ENCODE measurements around the gene UBR4. TPM values are rescaled to one million over a fixed set of nuclear protein-coding genes. Genes with fewer than 3 reads are reported as not detected.

The UBR4 gene
- polyA plus RNA-seq, 3 donors, result 44.3 to 93.8 (median 49.4) TPM

DNA sequence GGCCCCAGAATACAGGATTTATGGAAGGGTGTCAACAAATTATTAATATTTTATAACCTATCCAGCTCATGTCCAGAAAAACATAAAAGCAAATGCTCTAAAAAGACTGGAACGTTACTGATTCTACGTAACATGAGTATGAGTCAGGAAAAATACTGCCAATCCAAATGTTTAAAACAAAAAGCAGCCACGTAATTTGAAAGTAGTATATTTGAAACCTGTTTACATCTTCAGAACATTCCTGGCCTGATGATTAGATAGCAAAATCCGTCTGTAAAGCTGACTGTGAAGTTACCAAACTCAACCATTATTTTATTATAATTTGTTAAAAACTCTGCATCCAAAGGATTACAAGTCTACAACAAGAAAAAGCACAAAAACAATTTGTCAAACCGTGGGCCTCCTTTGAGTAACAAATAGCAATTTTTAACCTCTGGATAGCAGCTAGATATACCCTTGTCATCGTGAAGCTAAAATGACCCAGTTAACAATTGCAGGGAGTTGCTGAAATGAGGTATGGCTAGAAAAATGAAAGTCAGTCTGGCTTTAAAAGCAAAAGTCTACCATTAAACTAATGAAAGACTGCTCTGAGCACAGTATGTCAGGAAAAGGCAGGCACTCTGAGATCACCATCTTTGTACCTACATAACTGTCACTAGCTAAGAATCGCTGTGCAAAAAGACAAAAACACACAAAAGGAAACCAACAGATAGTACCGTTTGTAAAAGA lies 1.2 kb downstream of the UBR4 start:
- H3K4me1 Mint-ChIP-seq, result peaks cover 59% of the 10 kb centered on the region
- H3K4me3 Mint-ChIP-seq, result peak overlapping the region; percentile 93 to 99
- peaks cover 11 to 18% of the 10 kb centered on the region in 2 donors for H3K36me3 Mint-ChIP-seq
- peak overlapping the region; percentile 94 to 99 for H3K27ac ChIP-seq (ENCODE audit: low read depth in 1 of 2, low read length in 2 of 2)
- peak overlapping the region; percentile 91 for H3K4me2 ChIP-seq (replicated peaks; ENCODE audit: extremely low read depth, low read length, poor library complexity, severe bottlenecking)
- peaks cover 4 to 8% of the 10 kb centered on the region in 2 donors for H3K36me3 ChIP-seq (replicated peaks in 1 of 2; ENCODE audit: control insufficient read depth in 1 of 2, insufficient read depth in 2 of 2, low read length in 2 of 2)
- intact Hi-C loops (cut with micrococcal nuclease), result loop anchor here in 1 of 2 donors (5.0 to 10.0 kb wide), 2 partner anchors 103 to 304 kb away; partner anchors contain the start of genes AKR7A2, ALDH4A1 and SLC66A1
- no peaks in the 10 kb centered on the region for H3K9me3 Mint-ChIP-seq
- H3K4me1 ChIP-seq (ENCODE audit: control insufficient read depth in 1 of 2, insufficient read depth in 2 of 2, low read length in 2 of 2), result peaks cover 34 to 53% of the 10 kb centered on the region in 2 donors
- H3K9me3 ChIP-seq (replicated peaks in 1 of 2; ENCODE audit: control insufficient read depth in 1 of 2, insufficient read depth in 1 of 2, low read length in 2 of 2), result no peaks in the 10 kb centered on the region
- 20% methylated on average over 2 of the region's 8 CpGs for WGBS (ENCODE audit: insufficient coverage)
- peak overlapping the region; percentile 83 to 98 (median 96) for H3K4me3 ChIP-seq (replicated peaks in 1 of 3; ENCODE audit: low read depth in 2 of 3, low read length in 3 of 3)
- DNase-seq, result no peak
- H3K27me3 ChIP-seq (ENCODE audit: control insufficient read depth in 2 of 2, insufficient read depth in 2 of 2, low read length in 2 of 2), result no peaks in the 10 kb centered on the region
- H3K9ac ChIP-seq (ENCODE audit: insufficient read depth, low read length, poor library complexity, severe bottlenecking), result peak overlapping the region; percentile 98
- H4K20me1 ChIP-seq (ENCODE audit: insufficient read depth, low read length), result peaks cover 48% of the 10 kb centered on the region
- peak overlapping the region; percentile 91 to 100 (median 99) for H3K27ac Mint-ChIP-seq
- no peak overlapping the region for H2AFZ ChIP-seq (ENCODE audit: insufficient read depth, low read depth, low read length, poor library complexity, severe bottlenecking)
- peaks cover 99% of the 10 kb centered on the region for H3K79me2 ChIP-seq (ENCODE audit: insufficient read depth, low read length)
- TF ChIP-seq, protein P1, sequence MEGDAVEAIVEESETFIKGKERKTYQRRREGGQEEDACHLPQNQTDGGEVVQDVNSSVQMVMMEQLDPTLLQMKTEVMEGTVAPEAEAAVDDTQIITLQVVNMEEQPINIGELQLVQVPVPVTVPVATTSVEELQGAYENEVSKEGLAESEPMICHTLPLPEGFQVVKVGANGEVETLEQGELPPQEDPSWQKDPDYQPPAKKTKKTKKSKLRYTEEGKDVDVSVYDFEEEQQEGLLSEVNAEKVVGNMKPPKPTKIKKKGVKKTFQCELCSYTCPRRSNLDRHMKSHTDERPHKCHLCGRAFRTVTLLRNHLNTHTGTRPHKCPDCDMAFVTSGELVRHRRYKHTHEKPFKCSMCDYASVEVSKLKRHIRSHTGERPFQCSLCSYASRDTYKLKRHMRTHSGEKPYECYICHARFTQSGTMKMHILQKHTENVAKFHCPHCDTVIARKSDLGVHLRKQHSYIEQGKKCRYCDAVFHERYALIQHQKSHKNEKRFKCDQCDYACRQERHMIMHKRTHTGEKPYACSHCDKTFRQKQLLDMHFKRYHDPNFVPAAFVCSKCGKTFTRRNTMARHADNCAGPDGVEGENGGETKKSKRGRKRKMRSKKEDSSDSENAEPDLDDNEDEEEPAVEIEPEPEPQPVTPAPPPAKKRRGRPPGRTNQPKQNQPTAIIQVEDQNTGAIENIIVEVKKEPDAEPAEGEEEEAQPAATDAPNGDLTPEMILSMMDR (IDR thresholded peaks at IDR 0.05), result no peak
- peaks cover 0 to 1% (median 0%) of the 10 kb centered on the region in 3 donors for H3K27me3 Mint-ChIP-seq (ENCODE audit: low read depth in 3 of 3)

DNA sequence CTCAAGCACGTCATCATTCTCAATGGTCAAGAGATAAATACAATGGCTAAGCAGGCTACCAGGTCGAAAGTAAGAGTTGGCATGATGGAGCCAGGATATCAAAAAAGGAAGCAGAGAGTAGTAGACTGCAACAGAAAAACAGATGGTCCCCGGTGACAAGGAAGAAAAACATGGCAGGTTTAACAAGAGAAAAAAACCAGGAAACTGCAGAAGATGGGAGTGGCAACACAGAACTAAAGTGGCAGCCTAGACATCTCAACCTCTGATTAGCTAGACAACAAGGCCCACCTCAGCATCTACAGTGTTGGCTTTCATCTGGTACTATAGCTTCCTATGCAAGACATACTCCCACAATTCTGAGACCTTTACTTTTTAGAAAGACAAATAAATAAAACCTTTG lies 3.1 kb downstream of the UBR4 start:
- 29% methylated on average over 3 of the region's 3 CpGs for WGBS (ENCODE audit: insufficient coverage)
- H3K79me2 ChIP-seq (ENCODE audit: insufficient read depth, low read length), result peaks cover 99% of the 10 kb centered on the region
- H2AFZ ChIP-seq (ENCODE audit: insufficient read depth, low read depth, low read length, poor library complexity, severe bottlenecking), result no peak overlapping the region
- H3K9me3 ChIP-seq (replicated peaks in 1 of 2; ENCODE audit: control insufficient read depth in 1 of 2, insufficient read depth in 1 of 2, low read length in 2 of 2), result no peaks in the 10 kb centered on the region
- no peak overlapping the region for H3K4me3 Mint-ChIP-seq
- H3K36me3 ChIP-seq (replicated peaks in 1 of 2; ENCODE audit: control insufficient read depth in 1 of 2, insufficient read depth in 2 of 2, low read length in 2 of 2), result peaks cover 0 to 4% of the 10 kb centered on the region in 2 donors
- H3K27me3 Mint-ChIP-seq (ENCODE audit: low read depth in 3 of 3), result peaks cover 0 to 2% (median 0%) of the 10 kb centered on the region in 3 donors
- no peak for DNase-seq
- peaks cover 67% of the 10 kb centered on the region for H4K20me1 ChIP-seq (ENCODE audit: insufficient read depth, low read length)
- H3K4me2 ChIP-seq (replicated peaks; ENCODE audit: extremely low read depth, low read length, poor library complexity, severe bottlenecking), result no peak overlapping the region
- H3K9me3 Mint-ChIP-seq, result no peaks in the 10 kb centered on the region
- no peak overlapping the region for H3K4me3 ChIP-seq (replicated peaks in 1 of 3; ENCODE audit: low read depth in 2 of 3, low read length in 3 of 3)
- no peaks in the 10 kb centered on the region for H3K27me3 ChIP-seq (ENCODE audit: control insufficient read depth in 2 of 2, insufficient read depth in 2 of 2, low read length in 2 of 2)
- TF ChIP-seq, protein P1 (IDR thresholded peaks at IDR 0.05), result no peak
- peaks cover 34 to 47% of the 10 kb centered on the region in 2 donors for H3K4me1 ChIP-seq (ENCODE audit: control insufficient read depth in 1 of 2, insufficient read depth in 2 of 2, low read length in 2 of 2)
- peaks cover 6 to 9% of the 10 kb centered on the region in 2 donors for H3K36me3 Mint-ChIP-seq
- no peak overlapping the region for H3K27ac ChIP-seq (ENCODE audit: low read depth in 1 of 2, low read length in 2 of 2)
- peak overlapping the region; percentile 2 to 60 (median 28) for H3K27ac Mint-ChIP-seq
- intact Hi-C loops (cut with micrococcal nuclease), result loop anchor here in 1 of 2 donors (5.0 to 10.0 kb wide), 2 partner anchors 105 to 302 kb away; partner anchors contain the start of genes AKR7A2, ALDH4A1 and SLC66A1
- H3K9ac ChIP-seq (ENCODE audit: insufficient read depth, low read length, poor library complexity, severe bottlenecking), result no peak overlapping the region
- peaks cover 52% of the 10 kb centered on the region for H3K4me1 Mint-ChIP-seq

All from CD14-positive monocyte (primary cell).